H1 (cell line): ENCODE measurements around the gene OR2L5. TPM values are rescaled to one million over a fixed set of nuclear protein-coding genes. Genes with fewer than 3 reads are reported as not detected.

Experiments used
- KDM5A ChIP-seq: fragments of 200-600 bp; IDR thresholded peaks from 2 replicates; pipeline ENCODE4 v1.7.1; 2012; ENCODE audit warnings: mild to moderate bottlenecking, low read length, inconsistent platforms, mixed read lengths
- SUZ12 ChIP-seq: fragments of 200-600 bp; sonication (generic); IDR thresholded peaks from 2 replicates; pipeline ENCODE4 v1.6.1; 2012; ENCODE audit warnings: mild to moderate bottlenecking, inconsistent platforms, low read length, moderate library complexity, mixed read lengths
- TBP ChIP-seq: IDR thresholded peaks from 2 replicates; pipeline ENCODE4 v1.6.1; 2011; ENCODE audit warnings: low read depth, low read length, improper control_type of control experiment
- polyA plus RNA-seq, 7 experiments: library from polyadenylated mRNA; depleted of rRNA in 3 of 7; stranded (reverse) in 5 of 7; unstranded in 2 of 7; fragments of >200 nt in 5 of 7; fragments of 200-250 nt in 2 of 7; gene quantifications; 1 replicate in 5 of 7; 2 replicates in 1 of 7; 4 replicates in 1 of 7; pipeline versions ENCODE4 v1.2.1 to v1.2.3, GENCODE V29; 2011 to 2013; ENCODE audit warnings: missing spikeins in 2 of 7, mixed read lengths in 2 of 7
- total RNA-seq: library from RNA; stranded (reverse); fragmentation: NEBNext Ultra II Directional; extraction: Animal tissue kit (Norgen Biotek cat#: 25700); gene quantifications from 2 replicates; pipeline ENCODE4 v1.2.1, GENCODE V29; 2021
- TF ChIP-seq, protein P1 (sequence below): fragments of 300-600 bp; sonication (generic); IDR thresholded peaks from 2 replicates; pipeline ENCODE4 v1.7.1; 2012; ENCODE audit warnings: low read length, moderate library complexity, mild to moderate bottlenecking, inconsistent platforms; ENCODE audit not compliant: insufficient replicate concordance
- TF ChIP-seq, protein P2 (sequence below): IDR thresholded peaks from 2 replicates; pipeline ENCODE4 v1.6.1; 2011; ENCODE audit warnings: low read length, improper control_type of control experiment

The OR2L5 gene
- total and polyA plus RNA-seq, 2 of the 8 experiments (the other 6 are each of a cell fraction or from before 2014, with no cell fraction given), result not detected

DNA sequence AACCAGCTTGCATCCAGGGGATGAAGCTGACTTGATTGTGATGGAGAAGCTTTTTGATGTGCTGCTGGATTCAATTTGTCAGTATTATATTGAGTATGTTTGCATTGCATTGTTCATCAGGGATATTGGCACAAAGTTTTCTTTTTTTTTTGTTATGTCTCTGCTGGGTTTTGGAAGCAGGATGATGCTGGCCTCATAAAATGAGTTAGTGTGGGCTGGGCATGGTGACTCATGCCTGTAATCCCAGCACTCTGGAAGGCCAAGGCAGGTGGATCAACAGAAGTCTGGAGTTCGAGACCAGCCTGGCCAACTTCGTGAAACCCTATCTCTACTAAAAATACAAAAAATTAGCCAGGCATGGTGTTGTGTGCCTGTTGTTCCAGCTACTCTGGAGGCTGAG lies 41.8 kb downstream of the OR2L5 start (continued):
- TF ChIP-seq, protein P1, sequence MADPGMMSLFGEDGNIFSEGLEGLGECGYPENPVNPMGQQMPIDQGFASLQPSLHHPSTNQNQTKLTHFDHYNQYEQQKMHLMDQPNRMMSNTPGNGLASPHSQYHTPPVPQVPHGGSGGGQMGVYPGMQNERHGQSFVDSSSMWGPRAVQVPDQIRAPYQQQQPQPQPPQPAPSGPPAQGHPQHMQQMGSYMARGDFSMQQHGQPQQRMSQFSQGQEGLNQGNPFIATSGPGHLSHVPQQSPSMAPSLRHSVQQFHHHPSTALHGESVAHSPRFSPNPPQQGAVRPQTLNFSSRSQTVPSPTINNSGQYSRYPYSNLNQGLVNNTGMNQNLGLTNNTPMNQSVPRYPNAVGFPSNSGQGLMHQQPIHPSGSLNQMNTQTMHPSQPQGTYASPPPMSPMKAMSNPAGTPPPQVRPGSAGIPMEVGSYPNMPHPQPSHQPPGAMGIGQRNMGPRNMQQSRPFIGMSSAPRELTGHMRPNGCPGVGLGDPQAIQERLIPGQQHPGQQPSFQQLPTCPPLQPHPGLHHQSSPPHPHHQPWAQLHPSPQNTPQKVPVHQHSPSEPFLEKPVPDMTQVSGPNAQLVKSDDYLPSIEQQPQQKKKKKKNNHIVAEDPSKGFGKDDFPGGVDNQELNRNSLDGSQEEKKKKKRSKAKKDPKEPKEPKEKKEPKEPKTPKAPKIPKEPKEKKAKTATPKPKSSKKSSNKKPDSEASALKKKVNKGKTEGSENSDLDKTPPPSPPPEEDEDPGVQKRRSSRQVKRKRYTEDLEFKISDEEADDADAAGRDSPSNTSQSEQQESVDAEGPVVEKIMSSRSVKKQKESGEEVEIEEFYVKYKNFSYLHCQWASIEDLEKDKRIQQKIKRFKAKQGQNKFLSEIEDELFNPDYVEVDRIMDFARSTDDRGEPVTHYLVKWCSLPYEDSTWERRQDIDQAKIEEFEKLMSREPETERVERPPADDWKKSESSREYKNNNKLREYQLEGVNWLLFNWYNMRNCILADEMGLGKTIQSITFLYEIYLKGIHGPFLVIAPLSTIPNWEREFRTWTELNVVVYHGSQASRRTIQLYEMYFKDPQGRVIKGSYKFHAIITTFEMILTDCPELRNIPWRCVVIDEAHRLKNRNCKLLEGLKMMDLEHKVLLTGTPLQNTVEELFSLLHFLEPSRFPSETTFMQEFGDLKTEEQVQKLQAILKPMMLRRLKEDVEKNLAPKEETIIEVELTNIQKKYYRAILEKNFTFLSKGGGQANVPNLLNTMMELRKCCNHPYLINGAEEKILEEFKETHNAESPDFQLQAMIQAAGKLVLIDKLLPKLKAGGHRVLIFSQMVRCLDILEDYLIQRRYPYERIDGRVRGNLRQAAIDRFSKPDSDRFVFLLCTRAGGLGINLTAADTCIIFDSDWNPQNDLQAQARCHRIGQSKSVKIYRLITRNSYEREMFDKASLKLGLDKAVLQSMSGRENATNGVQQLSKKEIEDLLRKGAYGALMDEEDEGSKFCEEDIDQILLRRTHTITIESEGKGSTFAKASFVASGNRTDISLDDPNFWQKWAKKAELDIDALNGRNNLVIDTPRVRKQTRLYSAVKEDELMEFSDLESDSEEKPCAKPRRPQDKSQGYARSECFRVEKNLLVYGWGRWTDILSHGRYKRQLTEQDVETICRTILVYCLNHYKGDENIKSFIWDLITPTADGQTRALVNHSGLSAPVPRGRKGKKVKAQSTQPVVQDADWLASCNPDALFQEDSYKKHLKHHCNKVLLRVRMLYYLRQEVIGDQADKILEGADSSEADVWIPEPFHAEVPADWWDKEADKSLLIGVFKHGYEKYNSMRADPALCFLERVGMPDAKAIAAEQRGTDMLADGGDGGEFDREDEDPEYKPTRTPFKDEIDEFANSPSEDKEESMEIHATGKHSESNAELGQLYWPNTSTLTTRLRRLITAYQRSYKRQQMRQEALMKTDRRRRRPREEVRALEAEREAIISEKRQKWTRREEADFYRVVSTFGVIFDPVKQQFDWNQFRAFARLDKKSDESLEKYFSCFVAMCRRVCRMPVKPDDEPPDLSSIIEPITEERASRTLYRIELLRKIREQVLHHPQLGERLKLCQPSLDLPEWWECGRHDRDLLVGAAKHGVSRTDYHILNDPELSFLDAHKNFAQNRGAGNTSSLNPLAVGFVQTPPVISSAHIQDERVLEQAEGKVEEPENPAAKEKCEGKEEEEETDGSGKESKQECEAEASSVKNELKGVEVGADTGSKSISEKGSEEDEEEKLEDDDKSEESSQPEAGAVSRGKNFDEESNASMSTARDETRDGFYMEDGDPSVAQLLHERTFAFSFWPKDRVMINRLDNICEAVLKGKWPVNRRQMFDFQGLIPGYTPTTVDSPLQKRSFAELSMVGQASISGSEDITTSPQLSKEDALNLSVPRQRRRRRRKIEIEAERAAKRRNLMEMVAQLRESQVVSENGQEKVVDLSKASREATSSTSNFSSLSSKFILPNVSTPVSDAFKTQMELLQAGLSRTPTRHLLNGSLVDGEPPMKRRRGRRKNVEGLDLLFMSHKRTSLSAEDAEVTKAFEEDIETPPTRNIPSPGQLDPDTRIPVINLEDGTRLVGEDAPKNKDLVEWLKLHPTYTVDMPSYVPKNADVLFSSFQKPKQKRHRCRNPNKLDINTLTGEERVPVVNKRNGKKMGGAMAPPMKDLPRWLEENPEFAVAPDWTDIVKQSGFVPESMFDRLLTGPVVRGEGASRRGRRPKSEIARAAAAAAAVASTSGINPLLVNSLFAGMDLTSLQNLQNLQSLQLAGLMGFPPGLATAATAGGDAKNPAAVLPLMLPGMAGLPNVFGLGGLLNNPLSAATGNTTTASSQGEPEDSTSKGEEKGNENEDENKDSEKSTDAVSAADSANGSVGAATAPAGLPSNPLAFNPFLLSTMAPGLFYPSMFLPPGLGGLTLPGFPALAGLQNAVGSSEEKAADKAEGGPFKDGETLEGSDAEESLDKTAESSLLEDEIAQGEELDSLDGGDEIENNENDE, result no peak
- TF ChIP-seq, protein P2, sequence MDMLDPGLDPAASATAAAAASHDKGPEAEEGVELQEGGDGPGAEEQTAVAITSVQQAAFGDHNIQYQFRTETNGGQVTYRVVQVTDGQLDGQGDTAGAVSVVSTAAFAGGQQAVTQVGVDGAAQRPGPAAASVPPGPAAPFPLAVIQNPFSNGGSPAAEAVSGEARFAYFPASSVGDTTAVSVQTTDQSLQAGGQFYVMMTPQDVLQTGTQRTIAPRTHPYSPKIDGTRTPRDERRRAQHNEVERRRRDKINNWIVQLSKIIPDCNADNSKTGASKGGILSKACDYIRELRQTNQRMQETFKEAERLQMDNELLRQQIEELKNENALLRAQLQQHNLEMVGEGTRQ, result no peak
- TF ChIP-seq SUZ12 (no peak), TBP (no peak), KDM5A (no peak)
- TF ChIP-seq, all 59 proteins: peak for 0
